GM11168 (cell line): Measurements from ENCODE around the gene C14orf119.

Experiments used
- in situ Hi-C: fragments of 300-500 bp; cut with MboI; formaldehyde crosslinking; loops from one replicate; pipeline ENCODE4 v1.12.0; 2022; ENCODE audit warnings: low sequenced_read_pairs; ENCODE audit not compliant: unreplicated experiment

The C14orf119 gene

DNA sequence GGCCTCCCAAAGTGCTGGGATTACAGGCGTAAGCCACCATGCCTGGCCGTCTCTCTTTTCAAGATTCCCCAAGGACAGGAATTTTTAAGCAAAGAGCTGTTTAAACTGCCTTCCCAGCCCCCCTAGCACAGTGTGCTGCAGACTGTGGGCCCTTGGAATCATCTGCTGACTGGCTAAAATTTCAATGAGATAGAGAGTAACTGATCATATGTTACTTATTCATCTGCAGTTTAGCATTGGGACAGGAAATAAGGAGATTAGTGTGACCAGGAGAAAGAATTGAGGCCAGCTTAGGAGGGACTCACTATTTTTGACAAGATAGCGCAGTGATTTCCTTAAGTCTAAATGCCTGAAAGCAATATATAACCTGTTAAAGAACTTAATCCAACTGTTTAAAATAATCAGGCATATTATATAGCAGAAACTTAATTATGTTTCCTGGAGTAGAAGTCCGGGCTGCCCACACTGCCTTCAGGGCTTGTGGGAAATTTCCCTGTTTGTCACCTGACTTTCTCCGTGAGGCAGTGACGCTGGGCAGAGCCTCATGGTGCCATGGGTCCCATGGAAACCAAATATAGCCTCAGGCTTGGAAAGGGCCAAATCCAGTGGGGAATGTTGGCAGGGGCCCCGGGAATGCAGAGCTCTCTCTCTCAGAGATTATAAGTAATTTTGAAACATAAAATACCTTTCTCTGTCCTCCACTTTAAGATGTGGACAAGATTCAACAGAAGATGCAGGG is 46.6 kb downstream of the C14orf119 start:
- in situ Hi-C loops: no loop called here

DNA sequence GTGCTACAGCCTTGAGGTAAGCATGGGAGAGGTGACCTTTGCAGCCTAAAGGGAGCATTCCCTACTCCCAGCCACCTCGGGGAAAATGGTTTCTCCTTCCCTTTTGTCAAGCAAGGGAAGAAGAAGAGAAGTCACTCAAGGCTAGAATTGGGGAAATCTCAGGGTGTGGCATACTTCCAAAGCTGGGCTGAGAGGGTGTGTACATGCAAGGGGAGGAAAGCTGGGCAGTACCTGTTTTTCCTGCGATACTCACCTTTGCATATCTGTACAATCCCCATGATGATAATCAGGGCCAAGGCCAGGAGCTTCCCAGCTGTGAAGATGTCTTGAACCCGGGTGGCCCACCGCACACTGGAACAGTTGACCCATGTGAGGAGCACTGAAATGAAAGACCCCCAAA is 47.5 kb downstream of the C14orf119 start:
- in situ Hi-C loops: no loop called here

DNA sequence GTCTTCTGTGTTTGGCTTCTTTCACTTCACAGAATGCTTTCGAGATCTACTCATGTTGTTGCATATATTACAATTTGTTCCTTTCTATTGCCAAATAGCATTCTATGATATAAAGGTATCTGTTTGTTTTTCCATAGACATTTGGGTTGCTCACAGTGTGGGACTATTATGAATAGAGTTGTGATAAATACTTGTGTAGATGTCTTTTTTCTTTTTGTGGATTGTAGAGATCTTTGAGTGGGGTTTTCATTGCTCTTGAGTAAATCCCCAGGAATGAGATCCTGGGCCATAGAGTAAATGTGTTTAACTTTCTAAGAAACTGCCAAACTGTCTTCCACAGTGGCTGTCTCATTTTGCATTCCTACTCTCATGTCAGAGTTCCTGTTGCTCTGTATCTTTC is 48.6 kb downstream of the C14orf119 start:
- in situ Hi-C loops: no loop called here

GRCh38 chr14:23145794-23146350 is 50.6 kb downstream of the C14orf119 start:
- in situ Hi-C loops: no loop called here

GRCh38 chr14:23146351-23146910 is 51.1 kb downstream of the C14orf119 start:
- in situ Hi-C loops: no loop called here

DNA sequence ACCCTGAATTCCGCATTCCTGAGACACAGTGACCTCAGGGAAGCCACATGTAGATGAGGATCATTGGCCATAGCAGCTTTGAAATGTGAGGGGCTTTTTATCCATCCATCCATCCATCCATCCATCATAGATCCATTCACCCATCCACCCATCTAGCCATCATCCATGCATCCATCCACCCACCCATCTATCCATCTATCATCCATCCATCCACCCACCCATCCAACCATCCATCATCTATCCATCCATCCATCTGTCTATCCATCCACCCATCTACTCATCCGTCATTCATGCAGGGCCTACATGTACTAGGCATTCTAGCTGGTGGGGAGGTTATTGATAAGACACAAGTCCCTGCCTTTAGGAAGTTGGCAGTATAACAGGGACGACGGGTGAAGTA is 51.7 kb downstream of the C14orf119 start:
- in situ Hi-C loops: no loop called here

- in situ Hi-C loops: no loop called here
Measured at GRCh38 chr14:23147676-23148075, 52.4 kb downstream of the C14orf119 start.

DNA sequence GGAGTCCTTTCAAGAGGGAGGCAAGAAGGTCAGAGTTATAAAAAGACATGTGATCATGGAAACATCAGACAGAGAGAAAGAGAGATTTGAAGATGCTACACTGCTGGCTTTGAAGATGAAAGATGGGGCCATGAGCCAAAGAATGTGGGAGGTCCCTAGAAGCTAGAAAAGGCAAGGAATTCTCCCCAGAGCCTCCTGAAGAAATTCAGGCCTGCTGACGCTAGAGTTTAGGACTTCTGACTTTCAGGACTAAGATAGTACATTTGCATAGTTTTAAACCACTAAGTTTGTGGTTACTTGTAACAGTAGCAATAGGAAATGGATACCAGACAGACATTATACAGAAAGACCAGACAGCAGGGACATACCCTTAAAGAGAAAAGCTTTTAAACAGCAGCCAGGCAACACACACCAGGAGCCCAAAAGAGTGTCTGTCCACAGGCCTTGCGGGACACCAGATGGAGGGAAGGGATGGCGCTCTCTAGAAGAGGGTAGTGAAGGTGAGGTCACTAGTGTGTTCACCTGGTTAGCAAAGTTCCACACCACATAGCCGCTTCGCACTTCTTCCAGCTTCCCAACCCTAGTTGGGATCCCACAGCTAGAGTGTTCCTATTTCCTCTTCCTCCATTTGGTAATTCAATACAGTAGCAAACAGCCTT is 53.4 kb downstream of the C14orf119 start:
- in situ Hi-C loops: no loop called here

- in situ Hi-C loops: no loop called here
Measured at GRCh38 chr14:23149745-23150144, 54.4 kb downstream of the C14orf119 start.
